ENCODE data around the gene TFDP2.

GRCh38 chr3:142168514-142168913 lies 19.2 kb upstream of the TFDP2 start:
- no peak for TF ChIP-seq EP300 (IDR thresholded peaks at IDR 0.05; ENCODE audit: borderline replicate concordance)
- TF ChIP-seq EGR1 (IDR thresholded peaks at IDR 0.05): no peak
- TF ChIP-seq CEBPB (IDR thresholded peaks at IDR 0.05): no peak
- no peak for TF ChIP-seq RAD21 (IDR thresholded peaks at IDR 0.05; ENCODE audit: low read depth)
- TF ChIP-seq TAF1 (IDR thresholded peaks at IDR 0.05; ENCODE audit: low read depth): no peak
- TF ChIP-seq USF1 (IDR thresholded peaks at IDR 0.05): no peak
- no peak for TF ChIP-seq REST (IDR thresholded peaks at IDR 0.05; ENCODE audit: low read depth)
- no peak for TF ChIP-seq CREB1 (IDR thresholded peaks at IDR 0.05; ENCODE audit: low read depth)
- TF ChIP-seq TCF12 (IDR thresholded peaks at IDR 0.05; ENCODE audit: low read depth): no peak
- no peak for TF ChIP-seq YY1 (IDR thresholded peaks at IDR 0.05; ENCODE audit: low read depth)
- no peak for TF ChIP-seq ZBTB7A (IDR thresholded peaks at IDR 0.05; ENCODE audit: low read depth)
- TF ChIP-seq MAX (IDR thresholded peaks at IDR 0.05): no peak
- no peak for TF ChIP-seq NFIC (IDR thresholded peaks at IDR 0.05)
- TF ChIP-seq FOXM1 (IDR thresholded peaks at IDR 0.05; ENCODE audit: borderline replicate concordance, low read depth): no peak
